ENCODE measurements around the gene SOX8. TPM values are rescaled to one million over a fixed set of nuclear protein-coding genes. Genes with fewer than 3 reads are reported as not detected.

The SOX8 gene
- total and polyA plus RNA-seq, 4 donors, result 0.33 to 4.0 (median 0.39) TPM

DNA sequence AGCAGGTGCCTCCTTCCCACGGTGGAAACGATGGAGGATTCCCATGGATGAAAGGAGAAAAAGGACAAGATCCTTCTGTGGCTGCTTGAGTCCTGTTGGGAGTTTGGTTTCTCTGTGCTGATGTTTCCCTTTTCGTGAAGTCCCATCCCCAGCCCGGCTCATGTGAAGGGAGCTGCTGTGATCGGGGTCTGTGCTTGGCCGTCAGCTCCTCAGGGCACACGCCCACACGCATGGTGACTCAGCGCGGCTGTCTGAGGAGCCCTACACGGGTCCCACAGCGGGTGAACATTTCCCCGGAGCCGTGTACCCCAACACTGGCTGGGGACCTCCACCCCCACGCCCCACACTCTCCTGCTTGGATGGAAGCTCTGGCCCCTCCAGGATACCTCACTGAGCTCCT, 46.5 kb downstream of the SOX8 start:
- DNase-seq (no peak), ATAC-seq (ENCODE audit: insufficient read depth, low FRiP score) (no peak)
- 64 to 68% methylated on average over 14 to 15 of the region's 15 CpGs for WGBS, 2 donors
- Histone ChIP-seq H3K4me1 (ENCODE audit: control insufficient read depth in 5 of 5, insufficient read depth in 5 of 5, low read length in 5 of 5) (no peaks in the 10 kb centered on the region), H3K27ac (ENCODE audit: low read depth in 1 of 2, low read length in 1 of 2) (no peak overlapping the region), H3K36me3 (ENCODE audit: control insufficient read depth in 4 of 4, insufficient read depth in 4 of 4, low read length in 4 of 4) (no peaks in the 10 kb centered on the region), H3K9me3 (ENCODE audit: control insufficient read depth in 4 of 4, insufficient read depth in 3 of 4, low read length in 3 of 4) (peaks cover 0 to 2% (median 0%) of the 10 kb centered on the region in 4 donors), H3K9ac (ENCODE audit: insufficient read depth in 1 of 2, low read length in 2 of 2) (no peak overlapping the region), H3K4me3 (no peak overlapping the region), H3K27me3 (ENCODE audit: control insufficient read depth in 3 of 3, insufficient read depth in 3 of 3, low read length in 2 of 3) (peaks cover 0 to 9% (median 0%) of the 10 kb centered on the region in 3 donors)
- TF ChIP-seq, protein P1, sequence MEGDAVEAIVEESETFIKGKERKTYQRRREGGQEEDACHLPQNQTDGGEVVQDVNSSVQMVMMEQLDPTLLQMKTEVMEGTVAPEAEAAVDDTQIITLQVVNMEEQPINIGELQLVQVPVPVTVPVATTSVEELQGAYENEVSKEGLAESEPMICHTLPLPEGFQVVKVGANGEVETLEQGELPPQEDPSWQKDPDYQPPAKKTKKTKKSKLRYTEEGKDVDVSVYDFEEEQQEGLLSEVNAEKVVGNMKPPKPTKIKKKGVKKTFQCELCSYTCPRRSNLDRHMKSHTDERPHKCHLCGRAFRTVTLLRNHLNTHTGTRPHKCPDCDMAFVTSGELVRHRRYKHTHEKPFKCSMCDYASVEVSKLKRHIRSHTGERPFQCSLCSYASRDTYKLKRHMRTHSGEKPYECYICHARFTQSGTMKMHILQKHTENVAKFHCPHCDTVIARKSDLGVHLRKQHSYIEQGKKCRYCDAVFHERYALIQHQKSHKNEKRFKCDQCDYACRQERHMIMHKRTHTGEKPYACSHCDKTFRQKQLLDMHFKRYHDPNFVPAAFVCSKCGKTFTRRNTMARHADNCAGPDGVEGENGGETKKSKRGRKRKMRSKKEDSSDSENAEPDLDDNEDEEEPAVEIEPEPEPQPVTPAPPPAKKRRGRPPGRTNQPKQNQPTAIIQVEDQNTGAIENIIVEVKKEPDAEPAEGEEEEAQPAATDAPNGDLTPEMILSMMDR (IDR thresholded peaks at IDR 0.05; ENCODE audit: control extremely low read depth, extremely low read depth), result no peak

DNA sequence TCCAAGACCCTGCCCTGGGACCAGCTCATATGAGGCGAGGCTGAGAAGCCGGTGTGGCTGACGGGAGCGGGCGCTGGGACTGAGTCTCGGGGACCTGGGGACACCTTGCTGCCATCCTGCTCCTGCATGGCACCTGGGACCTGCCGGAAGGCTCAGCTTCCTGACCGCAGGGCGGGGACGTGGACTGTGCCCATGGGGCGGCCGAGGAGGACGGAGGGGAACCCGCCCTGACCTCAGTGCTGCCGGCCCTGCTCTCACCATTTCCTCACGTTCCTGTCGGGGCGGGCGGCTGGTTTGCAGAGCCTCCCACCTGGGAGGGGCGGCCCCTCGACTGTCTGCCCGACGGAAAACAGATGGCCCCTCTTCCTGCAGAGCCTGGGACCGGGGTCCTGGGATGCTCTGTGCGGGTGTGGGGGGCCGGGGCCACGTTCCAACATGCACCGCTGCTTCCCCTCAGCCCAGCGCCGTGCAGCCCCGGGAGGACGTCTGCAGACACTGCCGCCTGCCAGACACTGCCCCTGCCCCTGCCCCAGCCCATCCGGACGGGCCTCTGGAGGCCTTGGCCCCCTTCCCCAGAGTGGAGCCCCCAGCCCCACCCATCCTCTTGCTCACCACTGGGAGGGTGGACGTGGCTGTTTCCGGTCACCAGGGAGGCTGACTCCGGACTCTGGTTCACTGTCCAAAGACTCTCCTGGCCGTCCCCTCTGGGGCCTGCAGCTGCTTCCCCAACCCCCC, 47.1 kb downstream of the SOX8 start:
- Histone ChIP-seq H3K9me3 (ENCODE audit: control insufficient read depth in 4 of 4, insufficient read depth in 3 of 4, low read length in 3 of 4) (peaks cover 0 to 2% (median 0%) of the 10 kb centered on the region in 4 donors), H3K27ac (ENCODE audit: low read depth in 1 of 2, low read length in 1 of 2) (no peak overlapping the region), H3K4me1 (ENCODE audit: control insufficient read depth in 5 of 5, insufficient read depth in 5 of 5, low read length in 5 of 5) (no peaks in the 10 kb centered on the region), H3K9ac (ENCODE audit: insufficient read depth in 1 of 2, low read length in 2 of 2) (no peak overlapping the region), H3K4me3 (no peak overlapping the region), H3K27me3 (ENCODE audit: control insufficient read depth in 3 of 3, insufficient read depth in 3 of 3, low read length in 2 of 3) (peaks cover 0 to 9% (median 0%) of the 10 kb centered on the region in 3 donors), H3K36me3 (ENCODE audit: control insufficient read depth in 4 of 4, insufficient read depth in 4 of 4, low read length in 4 of 4) (no peaks in the 10 kb centered on the region)
- ATAC-seq (ENCODE audit: insufficient read depth, low FRiP score) (no peak), DNase-seq (peak in 1 of 3 donors; percentile 32)
- TF ChIP-seq, protein P1 (IDR thresholded peaks at IDR 0.05; ENCODE audit: control extremely low read depth, extremely low read depth), result no peak
- WGBS, 2 donors, result 25 to 32% methylated on average over 36 to 39 of the region's 39 CpGs

DNA sequence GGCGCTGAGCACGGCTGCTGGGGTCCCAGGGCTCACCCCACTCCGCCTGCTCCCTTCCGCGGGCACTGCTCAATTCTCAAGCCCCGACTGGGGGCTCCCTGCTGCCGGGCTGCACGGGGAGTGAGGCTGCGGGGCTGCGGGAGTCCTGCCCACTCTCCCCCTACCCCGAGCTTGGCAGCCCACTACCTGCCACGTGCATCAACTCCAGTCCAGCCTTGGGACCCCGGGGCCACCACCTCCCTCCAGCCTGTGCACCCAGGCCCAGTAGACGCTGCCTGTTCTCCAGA, 47.6 kb downstream of the SOX8 start:
- H3K4me1 ChIP-seq (ENCODE audit: control insufficient read depth in 5 of 5, insufficient read depth in 5 of 5, low read length in 5 of 5), result no peaks in the 10 kb centered on the region
- no peaks in the 10 kb centered on the region for H3K36me3 ChIP-seq (ENCODE audit: control insufficient read depth in 4 of 4, insufficient read depth in 4 of 4, low read length in 4 of 4)
- TF ChIP-seq, protein P1 (IDR thresholded peaks at IDR 0.05; ENCODE audit: control extremely low read depth, extremely low read depth), result no peak
- 62 to 71% methylated on average over 14 of the region's 14 CpGs for WGBS, 2 donors
- ATAC-seq (ENCODE audit: insufficient read depth, low FRiP score) (no peak), DNase-seq (no peak)
- H3K9me3 ChIP-seq (ENCODE audit: control insufficient read depth in 4 of 4, insufficient read depth in 3 of 4, low read length in 3 of 4), result peaks cover 0 to 2% (median 0%) of the 10 kb centered on the region in 4 donors
- H3K27ac ChIP-seq (ENCODE audit: low read depth in 1 of 2, low read length in 1 of 2), result no peak overlapping the region
- H3K4me3 ChIP-seq, result no peak overlapping the region
- H3K27me3 ChIP-seq (ENCODE audit: control insufficient read depth in 3 of 3, insufficient read depth in 3 of 3, low read length in 2 of 3), result peaks cover 0 to 9% (median 0%) of the 10 kb centered on the region in 3 donors
- no peak overlapping the region for H3K9ac ChIP-seq (ENCODE audit: insufficient read depth in 1 of 2, low read length in 2 of 2)
